Activated naive CD4-positive, alpha-beta T cell treated with anti-CD3 and anti-CD28 coated beads, Interleukin-2, amount 50 U/mL, for 24 hours (primary cell): ENCODE results near the gene C3orf33.
"Not testable (repeated sequence)": the region's sequence is repeated elsewhere in the genome, so short reads cannot be mapped to it uniquely, and the experiment has no call there.

Experiments
- H3K27ac Mint-ChIP-seq: one replicate; pipeline ENCODE4 v1.8.0; 2021; ENCODE audit warnings: mild to moderate bottlenecking, mixed read lengths
- H3K27me3 Mint-ChIP-seq: one replicate; pipeline ENCODE4 v1.8.0; 2021; ENCODE audit warnings: mixed read lengths
- H3K36me3 Mint-ChIP-seq: one replicate; pipeline ENCODE4 v1.8.0; 2021; ENCODE audit warnings: mixed read lengths
- H3K4me1 Mint-ChIP-seq: one replicate; pipeline ENCODE4 v1.8.0; 2021; ENCODE audit warnings: mixed read lengths
- H3K4me3 Mint-ChIP-seq: one replicate; pipeline ENCODE4 v1.8.0; 2021; ENCODE audit warnings: mild to moderate bottlenecking, mixed read lengths
- H3K9me3 Mint-ChIP-seq: one replicate; pipeline ENCODE4 v1.8.0; 2021; ENCODE audit warnings: mixed read lengths

The C3orf33 gene, protein sequence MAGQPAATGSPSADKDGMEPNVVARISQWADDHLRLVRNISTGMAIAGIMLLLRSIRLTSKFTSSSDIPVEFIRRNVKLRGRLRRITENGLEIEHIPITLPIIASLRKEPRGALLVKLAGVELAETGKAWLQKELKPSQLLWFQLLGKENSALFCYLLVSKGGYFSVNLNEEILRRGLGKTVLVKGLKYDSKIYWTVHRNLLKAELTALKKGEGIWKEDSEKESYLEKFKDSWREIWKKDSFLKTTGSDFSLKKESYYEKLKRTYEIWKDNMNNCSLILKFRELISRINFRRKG

GRCh38 chr3:155805802-155806618 lies at the start of gene C3orf33:
C3orf33 (minus strand) TSS chr3:155806278; CDS start chr3:155806252, 26 bp downstream.
- Mint-ChIP-seq H3K27me3 (no peaks in the 10 kb centered on the region), H3K36me3 (peaks cover 6% of the 10 kb centered on the region), H3K4me1 (peaks cover 21% of the 10 kb centered on the region), H3K9me3 (no peaks in the 10 kb centered on the region), H3K27ac (peak within 1 kb of the TSS; percentile 72), H3K4me3 (peak within 1 kb of the TSS; percentile 89)

DNA sequence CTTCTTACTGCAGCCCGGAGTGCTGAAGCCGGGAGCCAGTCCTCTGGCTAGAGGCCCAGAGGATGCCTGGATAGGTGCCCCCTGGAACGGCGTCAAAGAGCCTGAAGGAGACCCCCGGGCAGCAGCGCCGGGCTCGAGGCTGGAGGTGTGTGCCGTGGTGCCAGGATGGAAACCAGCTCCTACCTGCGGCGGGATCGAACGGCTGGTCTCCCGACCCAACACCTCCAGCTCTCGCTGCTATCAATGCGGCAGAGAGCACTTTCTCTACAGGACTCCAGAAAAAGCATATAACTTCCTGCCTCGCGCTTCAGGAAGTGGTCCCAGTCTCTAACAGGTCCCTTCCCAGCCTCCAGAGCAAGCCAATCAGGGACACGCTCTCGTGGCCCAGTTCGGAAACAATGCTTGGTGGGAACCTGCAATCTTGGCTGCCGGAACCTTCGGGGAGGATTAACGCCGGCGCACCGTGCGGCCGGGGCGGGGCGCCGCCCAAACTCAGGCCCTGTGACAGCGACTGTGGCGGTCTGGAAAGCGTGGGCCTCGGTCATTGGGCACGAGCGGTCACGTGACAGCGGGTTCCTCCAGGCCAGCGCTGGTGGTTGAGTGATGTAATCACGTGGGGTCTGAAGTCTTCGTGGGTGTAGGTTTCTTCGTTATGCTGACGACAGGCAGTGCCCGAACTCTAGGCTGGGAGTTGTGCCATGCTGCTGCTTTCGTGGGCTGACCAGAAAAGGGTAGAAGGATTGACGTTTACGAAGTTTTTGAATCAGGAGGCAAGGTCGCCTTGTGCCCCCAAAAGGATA lies 48.3 kb upstream of the C3orf33 start, which contains the start of gene SLC33A1:
SLC33A1 (minus strand) TSS at position 287 of the 800 bp plus-strand sequence. CDS start 430 bp downstream, outside the sequence.
- no peaks in the 10 kb centered on the region for H3K9me3 Mint-ChIP-seq
- peak within 1 kb of the TSS; percentile 94 for H3K4me3 Mint-ChIP-seq
- peak within 1 kb of the TSS; percentile 99 for H3K27ac Mint-ChIP-seq
- H3K36me3 Mint-ChIP-seq, result peaks cover 7% of the 10 kb centered on the region
- H3K4me1 Mint-ChIP-seq, result peaks cover 37% of the 10 kb centered on the region
- no peaks in the 10 kb centered on the region for H3K27me3 Mint-ChIP-seq

- H3K27ac Mint-ChIP-seq, result peak overlapping the region; percentile 99
- no peaks in the 10 kb centered on the region for H3K9me3 Mint-ChIP-seq
- no peaks in the 10 kb centered on the region for H3K27me3 Mint-ChIP-seq
- H3K36me3 Mint-ChIP-seq, result peaks cover 7% of the 10 kb centered on the region
- peak overlapping the region; percentile 94 for H3K4me3 Mint-ChIP-seq
- peaks cover 41% of the 10 kb centered on the region for H3K4me1 Mint-ChIP-seq
Measured at GRCh38 chr3:155853214-155854140, 47.4 kb upstream of the C3orf33 start.

DNA sequence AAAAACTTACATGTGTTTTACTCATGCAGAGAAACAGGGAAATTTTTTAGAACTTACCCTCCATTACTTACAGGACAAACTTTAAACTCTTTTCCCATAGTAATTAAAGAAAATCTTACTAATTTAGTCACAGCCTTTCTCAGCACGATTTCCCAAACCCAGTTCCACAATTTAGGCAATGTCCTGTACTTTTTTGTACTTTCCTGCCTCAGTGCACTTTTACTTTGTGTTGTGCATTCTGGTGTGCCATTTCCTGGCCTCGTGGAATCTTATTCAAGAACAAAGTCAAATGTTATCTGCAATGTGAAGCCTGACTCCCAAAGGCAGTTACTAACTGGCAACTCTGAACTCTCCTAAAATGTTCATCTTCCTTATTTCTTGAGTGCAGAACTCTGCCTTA lies 46.3 kb upstream of the C3orf33 start:
- H3K9me3 Mint-ChIP-seq, result no peaks in the 10 kb centered on the region
- no peaks in the 10 kb centered on the region for H3K27me3 Mint-ChIP-seq
- peak overlapping the region; percentile 24 for H3K27ac Mint-ChIP-seq
- H3K36me3 Mint-ChIP-seq, result peaks cover 11% of the 10 kb centered on the region
- H3K4me1 Mint-ChIP-seq, result peaks cover 50% of the 10 kb centered on the region
- H3K4me3 Mint-ChIP-seq, result peak overlapping the region; percentile 94

GRCh38 chr3:155849404-155849803 lies 43.3 kb upstream of the C3orf33 start:
- peaks cover 66% of the 10 kb centered on the region for H3K4me1 Mint-ChIP-seq
- H3K9me3 Mint-ChIP-seq, H3K27ac Mint-ChIP-seq, H3K27me3 Mint-ChIP-seq: not testable (repeated sequence)
- H3K4me3 Mint-ChIP-seq, result peak overlapping the region; percentile 47
- peaks cover 14% of the 10 kb centered on the region for H3K36me3 Mint-ChIP-seq

DNA sequence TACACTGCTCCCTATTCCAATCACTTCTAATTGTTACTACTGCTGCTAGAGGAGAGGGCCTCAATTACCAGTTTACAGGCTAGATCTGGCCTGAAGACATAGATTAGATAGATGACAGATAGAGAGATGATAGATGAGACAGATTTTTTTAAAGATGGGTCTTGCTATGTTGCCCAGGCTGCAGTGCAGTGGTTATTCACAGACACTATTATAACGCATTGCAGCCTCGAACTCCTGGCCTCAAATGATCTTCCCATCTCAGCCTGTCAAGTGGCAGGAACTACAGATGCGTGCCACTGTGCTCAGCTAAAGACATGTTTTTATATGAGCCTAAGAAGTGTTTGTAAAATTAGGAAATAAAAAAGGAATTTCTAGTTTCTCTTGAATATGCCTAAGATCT lies 41.9 kb upstream of the C3orf33 start:
- no peaks in the 10 kb centered on the region for H3K27me3 Mint-ChIP-seq
- peaks cover 74% of the 10 kb centered on the region for H3K4me1 Mint-ChIP-seq
- H3K4me3 Mint-ChIP-seq, result peak overlapping the region; percentile 38
- H3K36me3 Mint-ChIP-seq, result peaks cover 13% of the 10 kb centered on the region
- H3K27ac Mint-ChIP-seq, result no peak overlapping the region
- no peaks in the 10 kb centered on the region for H3K9me3 Mint-ChIP-seq

- H3K36me3 Mint-ChIP-seq, result peaks cover 10% of the 10 kb centered on the region
- H3K27ac Mint-ChIP-seq, result no peak overlapping the region
- no peaks in the 10 kb centered on the region for H3K9me3 Mint-ChIP-seq
- no peaks in the 10 kb centered on the region for H3K27me3 Mint-ChIP-seq
- H3K4me1 Mint-ChIP-seq, result peaks cover 62% of the 10 kb centered on the region
- peak overlapping the region; percentile 65 for H3K4me3 Mint-ChIP-seq
Measured at GRCh38 chr3:155846119-155846518, 40.0 kb upstream of the C3orf33 start.

DNA sequence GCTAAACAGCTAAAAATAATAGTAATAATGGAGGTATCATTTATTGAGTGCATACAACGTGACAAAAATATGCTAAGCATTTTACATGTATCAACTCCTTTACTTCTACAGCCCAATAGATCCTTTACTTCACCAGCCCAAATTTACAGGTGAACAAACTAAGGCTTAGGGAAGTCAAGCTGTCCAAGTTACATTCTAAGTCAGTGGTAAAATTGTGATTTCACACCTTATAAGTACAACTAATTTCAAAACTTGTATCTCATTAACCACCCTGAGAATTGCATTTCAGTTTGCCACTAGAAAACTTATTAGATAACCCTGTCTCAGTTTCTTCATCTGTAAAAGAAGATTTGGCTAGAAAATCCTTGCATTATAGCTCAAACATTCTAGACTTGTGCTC lies 37.5 kb upstream of the C3orf33 start:
- H3K27ac Mint-ChIP-seq, result no peak overlapping the region
- peaks cover 10% of the 10 kb centered on the region for H3K36me3 Mint-ChIP-seq
- peaks cover 48% of the 10 kb centered on the region for H3K4me1 Mint-ChIP-seq
- H3K27me3 Mint-ChIP-seq, result no peaks in the 10 kb centered on the region
- no peaks in the 10 kb centered on the region for H3K9me3 Mint-ChIP-seq
- H3K4me3 Mint-ChIP-seq, result no peak overlapping the region

GRCh38 chr3:155835341-155836071 lies 29.4 kb upstream of the C3orf33 start:
- Mint-ChIP-seq H3K27me3 (no peaks in the 10 kb centered on the region), H3K4me1 (peaks cover 3% of the 10 kb centered on the region), H3K36me3 (peaks cover 3% of the 10 kb centered on the region), H3K9me3 (no peaks in the 10 kb centered on the region), H3K4me3 (no peak overlapping the region), H3K27ac (no peak overlapping the region)

DNA sequence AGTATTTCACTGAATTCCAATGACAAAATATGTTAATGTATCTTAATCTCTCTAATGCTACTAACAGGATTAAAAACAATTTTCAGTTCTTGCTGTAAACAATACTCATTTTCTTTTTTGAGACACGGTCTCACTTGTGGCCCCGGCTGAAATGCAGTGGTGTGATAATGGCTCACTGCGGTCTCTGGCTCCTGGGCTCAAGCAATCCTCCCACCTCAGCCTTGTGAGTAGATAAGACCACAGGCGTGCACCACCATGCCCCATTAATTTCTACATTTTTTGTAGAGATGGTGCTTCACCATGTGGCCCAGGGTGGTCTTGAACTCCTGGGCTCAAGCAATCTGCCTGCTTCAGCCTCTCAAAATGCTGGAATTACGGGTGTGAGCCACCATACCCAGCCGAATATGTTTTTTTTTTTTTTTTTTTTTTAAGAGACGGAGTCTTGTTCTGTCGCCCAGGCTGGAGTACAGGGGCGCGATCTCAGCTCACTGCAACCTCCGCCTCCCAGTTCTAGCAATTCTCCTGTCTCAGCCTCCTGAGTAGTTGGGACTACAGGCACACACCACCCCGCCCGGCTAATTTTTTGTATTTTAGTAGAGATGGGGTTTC lies 22.5 kb upstream of the C3orf33 start:
- not testable (repeated sequence) for H3K9me3 Mint-ChIP-seq, H3K27me3 Mint-ChIP-seq, H3K27ac Mint-ChIP-seq, H3K4me3 Mint-ChIP-seq, H3K4me1 Mint-ChIP-seq, H3K36me3 Mint-ChIP-seq

GRCh38 chr3:155815030-155815545 lies 9.0 kb upstream of the C3orf33 start:
- H3K4me1 Mint-ChIP-seq, result no peaks in the 10 kb centered on the region
- H3K27me3 Mint-ChIP-seq, result no peaks in the 10 kb centered on the region
- H3K27ac Mint-ChIP-seq, result no peak overlapping the region
- H3K4me3 Mint-ChIP-seq, result no peak overlapping the region
- no peaks in the 10 kb centered on the region for H3K9me3 Mint-ChIP-seq
- H3K36me3 Mint-ChIP-seq, result no peaks in the 10 kb centered on the region

DNA sequence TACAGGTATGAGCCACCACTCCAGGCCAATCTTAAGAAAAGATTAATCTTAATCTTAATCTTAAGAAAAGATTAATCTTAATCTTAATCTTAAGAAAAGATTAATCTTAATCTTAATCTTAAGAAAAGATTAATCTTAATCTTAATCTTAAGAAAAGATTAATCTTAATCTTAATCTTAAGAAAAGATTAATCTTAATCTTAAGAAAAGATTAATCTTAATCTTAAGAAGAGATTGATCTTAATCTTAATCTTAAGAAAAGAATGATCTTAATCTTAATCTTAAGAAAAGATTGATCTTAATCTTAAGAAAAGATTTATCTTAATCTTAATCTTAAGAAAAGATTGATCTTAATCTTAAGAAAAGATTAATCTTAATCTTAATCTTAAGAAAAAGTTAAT lies 7.1 kb upstream of the C3orf33 start:
- not testable (repeated sequence) for H3K36me3 Mint-ChIP-seq, H3K27ac Mint-ChIP-seq, H3K4me3 Mint-ChIP-seq, H3K9me3 Mint-ChIP-seq, H3K27me3 Mint-ChIP-seq, H3K4me1 Mint-ChIP-seq

DNA sequence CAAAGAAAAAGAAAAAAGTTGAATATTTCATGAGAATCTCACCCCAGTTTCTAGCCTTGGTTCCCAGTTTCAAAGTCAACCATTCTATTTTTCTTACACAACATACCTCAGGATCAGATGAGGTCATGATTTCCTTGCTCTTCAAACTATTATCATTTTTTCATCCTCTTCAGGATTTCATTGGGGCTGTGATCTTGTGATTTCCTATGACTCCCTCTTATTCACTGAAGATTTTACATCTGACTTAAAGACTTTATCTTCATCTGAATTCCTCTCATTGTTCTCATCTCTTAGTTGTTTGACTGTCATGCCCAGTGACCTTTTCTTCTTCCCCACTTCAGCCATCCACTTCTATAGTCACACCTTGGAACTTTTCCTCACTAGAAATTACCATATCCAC lies 3.1 kb upstream of the C3orf33 start:
- Mint-ChIP-seq H3K4me3 (no peak overlapping the region), H3K27ac (no peak overlapping the region), H3K36me3 (no peaks in the 10 kb centered on the region), H3K4me1 (peaks cover 16% of the 10 kb centered on the region), H3K27me3 (no peaks in the 10 kb centered on the region), H3K9me3 (no peaks in the 10 kb centered on the region)

DNA sequence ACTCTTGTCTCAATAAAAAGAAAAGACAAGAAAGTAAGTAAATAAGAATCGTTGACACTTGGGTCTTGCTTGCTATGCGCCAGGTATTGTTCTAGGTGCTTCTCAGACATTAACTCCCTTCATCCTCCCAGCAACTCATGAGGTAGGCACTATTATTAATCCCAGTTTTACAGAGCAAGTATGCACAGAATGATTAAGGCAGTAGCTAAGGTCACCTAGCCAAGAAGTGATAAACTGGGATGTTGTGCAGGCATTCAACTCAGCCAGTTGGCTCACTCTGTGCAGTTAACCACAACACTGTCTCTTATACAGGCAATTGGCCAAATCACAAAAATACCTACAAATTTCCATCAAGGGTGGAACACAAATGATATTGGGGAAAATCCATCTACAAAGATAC lies 1.7 kb upstream of the C3orf33 start:
- peaks cover 16% of the 10 kb centered on the region for H3K4me1 Mint-ChIP-seq
- peaks cover 2% of the 10 kb centered on the region for H3K36me3 Mint-ChIP-seq
- no peak overlapping the region for H3K4me3 Mint-ChIP-seq
- no peak overlapping the region for H3K27ac Mint-ChIP-seq
- no peaks in the 10 kb centered on the region for H3K9me3 Mint-ChIP-seq
- no peaks in the 10 kb centered on the region for H3K27me3 Mint-ChIP-seq
